Calu3 (cell line): ENCODE data around the gene C9orf50. TPM values are rescaled to one million over a fixed set of nuclear protein-coding genes. Genes with fewer than 3 reads are reported as not detected.

Experiments
- BruUV-seq: library from RNA; stranded (reverse); fragments of 400-500 nt; replicated peaks from 2 replicates; lab custom pipeline; 2021; lab: Mats Ljungman, UMichigan
- CTCF ChIA-PET: fragments of 300-600 bp; sonication (Branson Sonifier 250); formaldehyde crosslinking; loops from one replicate; lab custom pipeline; 2022; ENCODE audit warnings: antibody characterized with exemption; lab: Charles Lee
- DNase-seq: peaks from one replicate; pipeline ENCODE4 v3.0.0; 2022
- H3K27ac Mint-ChIP-seq: one replicate; pipeline ENCODE4 v1.8.0; 2022; ENCODE audit warnings: mixed read lengths; ENCODE audit not compliant: unreplicated experiment
- H3K27me3 Mint-ChIP-seq: one replicate; pipeline ENCODE4 v1.8.0; 2022; ENCODE audit warnings: mixed read lengths; ENCODE audit not compliant: unreplicated experiment
- H3K36me3 Mint-ChIP-seq: one replicate; pipeline ENCODE4 v1.8.0; 2022; ENCODE audit warnings: mild to moderate bottlenecking, moderate library complexity, mixed read lengths; ENCODE audit not compliant: insufficient read depth, unreplicated experiment
- H3K4me1 Mint-ChIP-seq: one replicate; pipeline ENCODE4 v1.8.0; 2022; ENCODE audit warnings: mild to moderate bottlenecking, low read depth, mixed read lengths; ENCODE audit not compliant: unreplicated experiment
- H3K4me3 Mint-ChIP-seq: one replicate; pipeline ENCODE4 v1.8.0; 2022; ENCODE audit warnings: mild to moderate bottlenecking, low read depth, moderate library complexity, mixed read lengths; ENCODE audit not compliant: unreplicated experiment
- H3K9me3 Mint-ChIP-seq: one replicate; pipeline ENCODE4 v1.8.0; 2022; ENCODE audit warnings: low read depth, mixed read lengths; ENCODE audit not compliant: unreplicated experiment
- intact Hi-C: fragments of 100-400 bp; cut with micrococcal nuclease; formaldehyde crosslinking; loops from one replicate; pipeline ENCODE4 v1.10.0; 2022; ENCODE audit not compliant: unreplicated experiment
- total RNA-seq: library from RNA; stranded (reverse); gene quantifications from 2 replicates; pipeline ENCODE4 v1.2.3, GENCODE V29; 2022
- TF ChIP-seq, protein P1 (sequence below): fragments of 200-600 bp; IDR thresholded peaks from one replicate; pipeline ENCODE4 v1.8.0; 2022; ENCODE audit warnings: antibody characterized with exemption; ENCODE audit not compliant: unreplicated experiment

C9orf50 gene
- total RNA-seq, 1 experiment from 2014 or later: not detected

DNA sequence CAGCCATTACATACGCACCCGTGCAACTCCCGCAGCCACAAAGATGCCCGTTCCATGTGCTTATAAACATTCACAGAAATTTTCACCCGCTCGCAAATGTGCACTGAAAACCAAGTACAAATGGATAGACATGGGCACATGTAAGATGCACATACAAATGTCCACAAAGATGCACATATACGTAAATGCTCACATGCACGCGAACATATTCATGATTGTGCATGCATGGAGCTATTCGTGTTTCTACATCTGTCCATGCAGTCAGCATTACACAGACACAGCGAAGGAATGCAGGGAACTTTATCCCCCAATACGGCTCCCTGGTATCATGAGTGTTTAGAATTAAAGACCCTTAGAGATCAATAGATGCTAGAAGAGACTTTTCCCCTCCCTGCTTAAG, 58.4 kb downstream of the C9orf50 start:
- no peak for DNase-seq
- BruUV-seq: no TSS peak

More for the DNA sequence above, 58.4 kb downstream of the C9orf50 start:
- Mint-ChIP-seq H3K27me3 (no peaks in the 10 kb centered on the region), H3K36me3 (peaks cover 17% of the 10 kb centered on the region), H3K4me1 (peaks cover 25% of the 10 kb centered on the region), H3K9me3 (no peaks in the 10 kb centered on the region), H3K4me3 (no peak overlapping the region), H3K27ac (no peak overlapping the region)
- TF ChIP-seq, protein P1, sequence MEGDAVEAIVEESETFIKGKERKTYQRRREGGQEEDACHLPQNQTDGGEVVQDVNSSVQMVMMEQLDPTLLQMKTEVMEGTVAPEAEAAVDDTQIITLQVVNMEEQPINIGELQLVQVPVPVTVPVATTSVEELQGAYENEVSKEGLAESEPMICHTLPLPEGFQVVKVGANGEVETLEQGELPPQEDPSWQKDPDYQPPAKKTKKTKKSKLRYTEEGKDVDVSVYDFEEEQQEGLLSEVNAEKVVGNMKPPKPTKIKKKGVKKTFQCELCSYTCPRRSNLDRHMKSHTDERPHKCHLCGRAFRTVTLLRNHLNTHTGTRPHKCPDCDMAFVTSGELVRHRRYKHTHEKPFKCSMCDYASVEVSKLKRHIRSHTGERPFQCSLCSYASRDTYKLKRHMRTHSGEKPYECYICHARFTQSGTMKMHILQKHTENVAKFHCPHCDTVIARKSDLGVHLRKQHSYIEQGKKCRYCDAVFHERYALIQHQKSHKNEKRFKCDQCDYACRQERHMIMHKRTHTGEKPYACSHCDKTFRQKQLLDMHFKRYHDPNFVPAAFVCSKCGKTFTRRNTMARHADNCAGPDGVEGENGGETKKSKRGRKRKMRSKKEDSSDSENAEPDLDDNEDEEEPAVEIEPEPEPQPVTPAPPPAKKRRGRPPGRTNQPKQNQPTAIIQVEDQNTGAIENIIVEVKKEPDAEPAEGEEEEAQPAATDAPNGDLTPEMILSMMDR: no peak
- intact Hi-C loops: loop anchor here (5.0 kb wide), 1 partner anchor 55 kb away; no protein-coding TSS in a partner anchor
- CTCF ChIA-PET: no interaction called here

Other genes starting within 250 kb of the C9orf50 start
- 34.7 and 36.1 TPM in 2 replicates for gene NTMT1, start 5.1 kb upstream of the C9orf50 start, total RNA-seq
- 15.5 and 18.4 TPM in 2 replicates for gene ASB6, start 21.1 kb upstream of the C9orf50 start, total RNA-seq
- gene PRRX2, start 44.5 kb upstream of the C9orf50 start, total RNA-seq: not detected in 2 replicates
- 6.3 and 7.4 TPM in 2 replicates for gene PTGES, start 131.9 kb upstream of the C9orf50 start, total RNA-seq
- gene TOR1B, start 182.1 kb upstream of the C9orf50 start, total RNA-seq: 20.9 and 28.3 TPM in 2 replicates
- 34.2 and 36.3 TPM in 2 replicates for gene TOR1A, start 203.0 kb upstream of the C9orf50 start, total RNA-seq
- 24.5 and 26.2 TPM in 2 replicates for gene C9orf78, start 214.2 kb upstream of the C9orf50 start, total RNA-seq
- 11.3 and 14.9 TPM in 2 replicates for gene USP20, start 214.4 kb upstream of the C9orf50 start, total RNA-seq